Activated gamma-delta T cell (primary cell): ENCODE measurements around the gene AGRN.
"Not testable (repeated sequence)": the region's sequence is repeated elsewhere in the genome, so short reads cannot be mapped to it uniquely, and the experiment has no call there.

Source experiments
- DNase-seq: peaks from one replicate; lab custom pipeline; 2025; lab: John Stamatoyannopoulos, UW

Gene AGRN

GRCh38 chr1:1067284-1067859 is 47.5 kb downstream of the AGRN start:
- DNase-seq, result no peak

- DNase-seq, result no peak
These were observed 48.1 kb downstream of the AGRN start for GRCh38 chr1:1067860-1068516.

GRCh38 chr1:1068517-1069055 is 48.7 kb downstream of the AGRN start:
- peak; percentile 51 for DNase-seq

GRCh38 chr1:1069056-1069710 is 49.3 kb downstream of the AGRN start:
- DNase-seq, result peak; percentile 87

GRCh38 chr1:1069711-1070676 is 50.1 kb downstream of the AGRN start:
- DNase-seq, result no peak

GRCh38 chr1:1071486-1072298 is 51.8 kb downstream of the AGRN start:
- DNase-seq, result no peak

GRCh38 chr1:1072299-1072848 is 52.5 kb downstream of the AGRN start:
- DNase-seq, result no peak

- DNase-seq, result no peak
These were observed 53.2 kb downstream of the AGRN start for GRCh38 chr1:1072849-1073742.

GRCh38 chr1:1073743-1074587 is 54.0 kb downstream of the AGRN start, which contains the start of gene RNF223:
Gene RNF223 (minus strand): TSS chr1:1074306. CDS start chr1:1072566, 1,740 bp downstream.
- DNase-seq, result no peak

- no peak for DNase-seq
These were observed 54.8 kb downstream of the AGRN start for GRCh38 chr1:1074631-1075147.

GRCh38 chr1:1075148-1075935 is 55.4 kb downstream of the AGRN start:
- no peak for DNase-seq

- not testable (repeated sequence) for DNase-seq
These were observed 57.5 kb downstream of the AGRN start for GRCh38 chr1:1077396-1077795.

- no peak for DNase-seq
These were observed 59.6 kb downstream of the AGRN start for GRCh38 chr1:1079408-1080121.

- no peak for DNase-seq
These were observed 60.3 kb downstream of the AGRN start for GRCh38 chr1:1080122-1080757.

- no peak for DNase-seq
These were observed 61.0 kb downstream of the AGRN start for GRCh38 chr1:1080951-1081310.
